OCI-LY7 (cell line): ENCODE results near the gene UBAP2. TPM values are rescaled to one million over a fixed set of nuclear protein-coding genes. Genes with fewer than 3 reads are reported as not detected.

ENCODE experiments used
- BruUV-seq: library from RNA; stranded (reverse); fragments of 400-500 nt; replicated peaks from 2 replicates; lab custom pipeline; 2021; lab: Mats Ljungman, UMichigan
- CTCF ChIA-PET: fragments of 300-600 bp; sonication (Branson Sonifier 250); formaldehyde crosslinking; loops from one replicate; lab custom pipeline; 2022; ENCODE audit warnings: antibody characterized with exemption; ENCODE audit not compliant: unreplicated experiment; lab: Charles Lee
- POLR2A ChIA-PET: fragments of 300-600 bp; sonication (Branson Sonifier 250); formaldehyde crosslinking; loops from one replicate; lab custom pipeline; 2022; ENCODE audit warnings: antibody characterized with exemption; lab: Charles Lee
- DNase-seq: peaks from one replicate; pipeline ENCODE4 v3.0.0-alpha.2; 2015; ENCODE audit warnings: low spot score
- H2AFZ ChIP-seq: fragments of 200-600 bp; sonication (generic), shearing (Covaris generic); 2 replicates; pipeline ENCODE4 v1.6.1; 2014; ENCODE audit warnings: mild to moderate bottlenecking, antibody characterized with exemption, low read length, moderate library complexity
- H3K27ac ChIP-seq: fragments of 200-600 bp; sonication (generic); 2 replicates; pipeline ENCODE4 v1.5.1; 2014; ENCODE audit warnings: mixed run types, low read depth, mild to moderate bottlenecking, moderate library complexity, low read length, inconsistent platforms; ENCODE audit not compliant: poor library complexity, severe bottlenecking
- H3K36me3 ChIP-seq: fragments of 200-600 bp; sonication (generic); 2 replicates; pipeline ENCODE4 v1.6.1; 2014; ENCODE audit warnings: mild to moderate bottlenecking, antibody characterized with exemption, low read length, moderate library complexity, mixed read lengths; ENCODE audit not compliant: insufficient read depth
- H3K4me1 ChIP-seq: fragments of 200-600 bp; sonication (generic); 2 replicates; pipeline ENCODE4 v1.5.1; 2014; ENCODE audit warnings: mild to moderate bottlenecking, low read length; ENCODE audit not compliant: insufficient read depth, poor library complexity, severe bottlenecking
- H3K4me2 ChIP-seq: fragments of 200-600 bp; sonication (generic); 2 replicates; pipeline ENCODE4 v1.6.1; 2014; ENCODE audit warnings: mild to moderate bottlenecking, low read length
- H3K4me3 ChIP-seq: fragments of 200-600 bp; sonication (generic); 2 replicates; pipeline ENCODE4 v1.5.1; 2014; ENCODE audit warnings: mild to moderate bottlenecking, low read depth, low read length; ENCODE audit not compliant: poor library complexity, severe bottlenecking
- H3K79me2 ChIP-seq: fragments of 200-600 bp; sonication (generic); 2 replicates; pipeline ENCODE4 v1.6.1; 2016; ENCODE audit warnings: low read depth, mild to moderate bottlenecking, low read length, moderate library complexity, mixed read lengths; ENCODE audit not compliant: insufficient read depth
- H3K9me2 ChIP-seq: fragments of 200-600 bp; sonication (generic); 2 replicates; pipeline ENCODE4 v1.6.1; 2016; ENCODE audit warnings: mild to moderate bottlenecking, low read length, mixed read lengths; ENCODE audit not compliant: insufficient read depth
- H3K9me3 ChIP-seq: fragments of 200-600 bp; sonication (generic); 2 replicates; pipeline ENCODE4 v1.6.1; 2014; ENCODE audit warnings: mild to moderate bottlenecking, mixed run types, low read length, mixed read lengths
- H4K20me1 ChIP-seq: fragments of 200-600 bp; sonication (generic); 2 replicates; pipeline ENCODE4 v1.6.1; 2014; ENCODE audit warnings: mild to moderate bottlenecking, antibody characterized with exemption, low read length, moderate library complexity, mixed read lengths; ENCODE audit not compliant: insufficient read depth
- CTCF ChIP-seq: fragments of 200-600 bp; sonication (generic); conservative IDR thresholded peaks from 2 replicates; pipeline ENCODE4 v1.5.1; 2014; ENCODE audit warnings: mild to moderate bottlenecking, antibody characterized with exemption, low read length, moderate library complexity, mixed read lengths
- EZH2phosphoT487 ChIP-seq: fragments of 200-600 bp; sonication (generic); IDR thresholded peaks from 2 replicates; pipeline ENCODE4 v1.6.1; 2018; ENCODE audit warnings: low read depth, borderline replicate concordance, mild to moderate bottlenecking, mixed run types, antibody characterized with exemption, low read length, moderate library complexity, mixed read lengths
- intact Hi-C: fragments of 100-400 bp; cut with micrococcal nuclease; formaldehyde crosslinking; loops from one replicate; pipeline ENCODE4 v1.10.0; 2022; ENCODE audit not compliant: unreplicated experiment
- total RNA-seq, 2 experiments: library from RNA; depleted of rRNA in 1 of 2; stranded (reverse); fragments of >200 nt in 1 of 2; shearing (Covaris generic) in 1 of 2; gene quantifications; 2 replicates each; pipeline ENCODE4 v1.2.3, GENCODE V29; 2014 to 2022

The UBAP2 gene
- total RNA-seq, 2 experiments from 2014 or later, result 28.5 to 63.9 TPM

DNA sequence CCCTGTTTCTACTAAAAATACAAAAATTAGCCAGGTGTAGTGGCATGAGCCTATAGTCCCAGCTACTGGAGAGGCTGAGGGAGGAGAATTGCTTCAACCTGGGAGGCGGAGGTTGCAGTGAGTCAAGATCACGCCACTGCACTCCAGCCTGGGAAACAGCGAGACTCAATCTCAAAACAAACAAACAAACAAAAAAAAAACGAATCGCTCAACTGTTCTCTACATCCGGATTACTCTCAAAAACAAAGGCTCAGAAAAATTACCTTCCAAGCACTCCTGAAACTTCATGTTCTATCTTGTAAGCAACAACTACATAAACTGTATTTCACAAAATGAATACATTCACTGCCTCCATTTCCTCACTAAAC lies 14.0 kb downstream of the UBAP2 start:
- intact Hi-C loops, result no loop called here
- no peaks in the 10 kb centered on the region for H3K4me1 ChIP-seq
- no peaks in the 10 kb centered on the region for H3K9me3 ChIP-seq
- no peak overlapping the region for H3K27ac ChIP-seq
- no peak overlapping the region for H3K4me2 ChIP-seq
- H3K4me3 ChIP-seq, result no peak overlapping the region
- TF ChIP-seq CTCF (no peak), EZH2phosphoT487 (no peak)
- no TSS peak for BruUV-seq
- ChIA-PET CTCF (no interaction called here), POLR2A (no interaction called here)
- DNase-seq, result no peak
- H4K20me1 ChIP-seq, result peaks cover 16% of the 10 kb centered on the region; the same call in 1 of the 2 replicates
- no peaks in the 10 kb centered on the region for H3K9me2 ChIP-seq
- peaks cover 85% of the 10 kb centered on the region for H3K79me2 ChIP-seq
- peaks cover 68% of the 10 kb centered on the region for H3K36me3 ChIP-seq
- no peak overlapping the region for H2AFZ ChIP-seq

DNA sequence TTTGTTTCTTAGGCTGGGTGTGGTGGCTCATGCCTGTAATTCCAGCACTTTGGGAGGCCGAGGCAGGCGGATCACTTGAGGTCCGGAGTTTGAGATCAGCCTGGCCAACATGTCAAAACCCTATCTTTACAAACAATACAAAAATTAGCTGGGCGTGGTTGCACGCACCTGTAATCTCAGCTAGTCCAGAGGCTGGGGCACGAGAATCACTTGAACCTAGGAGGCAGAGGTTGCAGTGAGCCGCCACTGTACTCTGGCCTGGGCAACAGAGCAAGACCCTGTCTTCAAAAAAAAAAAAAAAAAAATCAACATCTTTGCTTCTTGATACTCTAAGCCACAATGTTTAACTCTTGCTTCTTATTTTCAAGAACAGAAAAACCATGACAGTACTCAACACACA lies 16.1 kb downstream of the UBAP2 start:
- H3K4me2 ChIP-seq, result no peak overlapping the region
- H3K9me3 ChIP-seq, result no peaks in the 10 kb centered on the region
- H3K79me2 ChIP-seq, result peaks cover 96% of the 10 kb centered on the region
- ChIA-PET CTCF (interaction anchor here (0.7 kb wide), 1 partner anchor 20 kb away, joined by 4 read pairs; no protein-coding TSS in a partner anchor), POLR2A (interaction anchor here (0.7 to 1.5 kb wide), 2 partner anchors 34 to 1885 kb away, joined by 3 read pairs; no protein-coding TSS in a partner anchor)
- H3K36me3 ChIP-seq, result peaks cover 71% of the 10 kb centered on the region
- H2AFZ ChIP-seq, result no peak overlapping the region
- intact Hi-C loops, result no loop called here
- TF ChIP-seq CTCF (no peak), EZH2phosphoT487 (no peak)
- H4K20me1 ChIP-seq, result peaks cover 16% of the 10 kb centered on the region; the same call in 1 of the 2 replicates
- H3K9me2 ChIP-seq, result no peaks in the 10 kb centered on the region
- H3K4me3 ChIP-seq, result no peak overlapping the region
- no TSS peak for BruUV-seq
- no peaks in the 10 kb centered on the region for H3K4me1 ChIP-seq
- DNase-seq, result no peak
- H3K27ac ChIP-seq, result no peak overlapping the region

DNA sequence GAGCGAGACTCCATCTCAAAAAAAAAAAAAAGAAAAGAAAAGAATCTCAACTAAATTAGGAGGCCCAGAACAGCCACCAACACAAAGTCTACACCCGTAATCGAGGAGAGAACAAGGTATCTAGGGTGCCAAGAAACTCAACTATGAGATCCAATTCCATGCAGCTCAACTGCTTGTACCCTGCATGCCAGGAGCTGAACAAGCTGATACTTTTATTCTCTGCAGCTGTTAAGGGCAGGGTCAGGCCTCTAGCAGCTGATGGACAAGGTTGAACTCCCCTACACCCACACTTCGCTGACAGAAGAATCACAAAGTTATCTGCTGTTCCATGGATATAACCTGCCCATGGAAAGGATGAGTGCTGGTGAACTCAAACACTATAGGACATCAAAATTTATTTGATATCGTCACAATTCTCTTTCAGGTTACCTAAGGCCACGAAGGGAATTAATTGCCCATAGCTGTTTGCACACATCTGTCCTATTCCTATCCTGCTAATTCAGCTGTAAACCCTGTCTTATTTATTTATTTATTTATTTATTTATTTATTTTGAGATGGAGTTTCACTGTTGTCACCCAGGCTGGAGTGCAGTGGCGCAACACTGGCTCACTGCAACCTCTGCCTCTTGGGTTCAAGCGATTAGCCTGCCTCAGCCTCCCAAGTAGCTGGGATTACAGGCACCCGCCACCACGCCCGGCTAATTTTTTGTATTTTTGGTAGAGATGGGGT lies 20.7 kb downstream of the UBAP2 start:
- CTCF ChIA-PET, result no interaction called here
- intact Hi-C loops, result no loop called here
- Histone ChIP-seq H3K4me1 (no peaks in the 10 kb centered on the region), H4K20me1 (peaks cover 20% of the 10 kb centered on the region), H3K9me2 (no peaks in the 10 kb centered on the region), H3K9me3 (no peaks in the 10 kb centered on the region), H3K4me3 (no peak overlapping the region), H3K4me2 (no peak overlapping the region), H3K36me3 (peaks cover 76% of the 10 kb centered on the region), H3K27ac (no peak overlapping the region), H2AFZ (no peak overlapping the region), H3K79me2 (peaks cover 99% of the 10 kb centered on the region)
- DNase-seq, result no peak
- no TSS peak for BruUV-seq
- POLR2A ChIA-PET, result no interaction called here
- TF ChIP-seq CTCF (no peak), EZH2phosphoT487 (no peak)
